GM12872 (cell line): ENCODE results near the gene FARSB.

Source experiments
- CTCF ChIP-seq: IDR thresholded peaks from 3 replicates; pipeline ENCODE4 v1.5.1; 2011; ENCODE audit warnings: low read depth, mild to moderate bottlenecking, low read length, moderate library complexity; ENCODE audit not compliant: insufficient read depth

Gene FARSB

GRCh38 chr2:222656526-222657446 lies 894 bp upstream of the FARSB start:
- TF ChIP-seq CTCF: no peak

- no peak for TF ChIP-seq CTCF
These were observed 2.6 kb downstream of the FARSB start for GRCh38 chr2:222653280-222653679.

- no peak for TF ChIP-seq CTCF
These were observed 3.2 kb downstream of the FARSB start for GRCh38 chr2:222652491-222653255.

- no peak for TF ChIP-seq CTCF
These were observed 4.0 kb downstream of the FARSB start for GRCh38 chr2:222651718-222652418.

GRCh38 chr2:222649801-222650200 lies 6.1 kb downstream of the FARSB start:
- TF ChIP-seq CTCF: no peak

GRCh38 chr2:222646008-222646407 lies 9.9 kb downstream of the FARSB start:
- no peak for TF ChIP-seq CTCF

GRCh38 chr2:222643134-222643533 lies 12.8 kb downstream of the FARSB start:
- no peak for TF ChIP-seq CTCF
